Ascending aorta (tissue), 2 donors: Measurements from ENCODE around the gene STXBP6. TPM values are rescaled to one million over a fixed set of nuclear protein-coding genes. Genes with fewer than 3 reads are reported as not detected.

Experiments
- DNase-seq, 2 donors: peaks; one replicate each; pipeline ENCODE4 v3.0.0-alpha.2; 2019; ENCODE audit warnings: low spot score in 2 of 2
- H3K27ac ChIP-seq, 2 donors: fragments of 200-600 bp; sonication (generic); one replicate each; pipeline ENCODE4 v1.5.1; 2016 to 2017; ENCODE audit warnings: mild to moderate bottlenecking in 1 of 2
- H3K27me3 ChIP-seq: fragments of 200-600 bp; sonication (generic); one replicate; pipeline ENCODE4 v1.5.1; 2017
- H3K36me3 ChIP-seq, 2 donors: fragments of 200-600 bp; sonication (generic); one replicate each; pipeline ENCODE4 v1.5.1; 2016
- H3K4me1 ChIP-seq, 2 donors: fragments of 200-600 bp; sonication (generic); one replicate each; pipeline ENCODE4 v1.5.1; 2016 to 2017; ENCODE audit warnings: mild to moderate bottlenecking in 1 of 2
- H3K4me3 ChIP-seq, 2 donors: fragments of 200-600 bp; sonication (generic); one replicate each; pipeline ENCODE4 v1.5.1; 2016 to 2017; ENCODE audit warnings: mild to moderate bottlenecking in 1 of 2
- H3K9me3 ChIP-seq, 2 donors: fragments of 200-600 bp; sonication (generic); one replicate each; pipeline ENCODE4 v1.5.1; 2016
- CTCF ChIP-seq, 3 experiments: fragments of 200-600 bp in 2 of 3; fragments of 450-650 bp in 1 of 3; sonication (generic) in 2 of 3; IDR thresholded peaks; one replicate each; pipeline ENCODE4 v1.5.1; 2016 to 2019; ENCODE audit warnings: antibody characterized with exemption in 3 of 3, mild to moderate bottlenecking in 1 of 3, moderate library complexity in 1 of 3
- intact Hi-C: fragments of 100-400 bp; cut with DNase I; formaldehyde crosslinking; loops from one replicate; pipeline ENCODE4 v1.15.1; 2023
- total RNA-seq: library from RNA; depleted of rRNA; stranded (reverse); fragments of >200 nt; gene quantifications from one replicate; pipeline ENCODE4 v1.1.0, GENCODE V29; 2016

Gene STXBP6
- total RNA-seq, 1 donor from 2014 or later, result 0.21 TPM

GRCh38 chr14:24845851-24846250, 204.1 kb downstream of the STXBP6 start:
- TF ChIP-seq CTCF (IDR thresholded peaks at IDR 0.05), result no peak
- intact Hi-C loops, result no loop called here
- H3K36me3 ChIP-seq, result no peaks in the 10 kb centered on the region

GRCh38 chr14:24844011-24844410, 205.9 kb downstream of the STXBP6 start:
- DNase-seq, result no peak
- Histone ChIP-seq H3K4me3 (no peak overlapping the region), H3K27ac (no peak overlapping the region), H3K27me3 (no peaks in the 10 kb centered on the region), H3K36me3 (no peaks in the 10 kb centered on the region), H3K4me1 (no peaks in the 10 kb centered on the region), H3K9me3 (no peaks in the 10 kb centered on the region)
- intact Hi-C loops, result no loop called here
- no peak for TF ChIP-seq CTCF (IDR thresholded peaks at IDR 0.05)

More at GRCh38 chr14:24845851-24846250, 204.1 kb downstream of the STXBP6 start:
- Histone ChIP-seq H3K4me1 (no peaks in the 10 kb centered on the region), H3K9me3 (no peaks in the 10 kb centered on the region), H3K27me3 (no peaks in the 10 kb centered on the region), H3K4me3 (no peak overlapping the region), H3K27ac (no peak overlapping the region)
- no peak for DNase-seq

DNA sequence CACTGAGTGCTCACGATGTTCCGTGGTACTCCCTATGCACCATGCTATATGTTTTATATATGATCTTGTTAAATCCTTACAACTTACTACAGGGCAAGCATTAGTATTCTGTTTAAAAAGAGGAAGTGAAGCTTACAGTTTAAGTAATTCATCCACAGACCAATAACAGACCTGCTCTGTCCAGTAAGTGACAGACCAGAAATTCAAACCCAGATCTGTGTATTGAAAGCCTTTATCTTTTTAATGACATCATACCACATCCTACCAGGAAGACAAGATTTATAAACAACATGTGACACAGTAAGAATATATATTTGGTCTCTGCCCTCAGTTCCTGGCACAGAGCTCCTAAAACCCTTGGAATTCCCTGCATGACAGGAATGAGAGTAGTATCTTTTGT, 206.5 kb downstream of the STXBP6 start:
- H3K4me3 ChIP-seq, result no peak overlapping the region
- no peaks in the 10 kb centered on the region for H3K36me3 ChIP-seq
- no peaks in the 10 kb centered on the region for H3K27me3 ChIP-seq
- no peak for TF ChIP-seq CTCF (IDR thresholded peaks at IDR 0.05)
- H3K9me3 ChIP-seq, result no peaks in the 10 kb centered on the region
- intact Hi-C loops, result no loop called here
- no peak for DNase-seq
- no peaks in the 10 kb centered on the region for H3K4me1 ChIP-seq
- H3K27ac ChIP-seq, result no peak overlapping the region

- Histone ChIP-seq H3K27ac (no peak overlapping the region), H3K36me3 (no peaks in the 10 kb centered on the region), H3K4me1 (no peaks in the 10 kb centered on the region), H3K9me3 (no peaks in the 10 kb centered on the region), H3K4me3 (no peak overlapping the region), H3K27me3 (no peaks in the 10 kb centered on the region)
- intact Hi-C loops, result no loop called here
- no peak for DNase-seq
- no peak for TF ChIP-seq CTCF (IDR thresholded peaks at IDR 0.05)
Measured at GRCh38 chr14:24840204-24840893, 209.6 kb downstream of the STXBP6 start.

GRCh38 chr14:24839617-24840203, 210.2 kb downstream of the STXBP6 start:
- Histone ChIP-seq H3K4me3 (no peak overlapping the region), H3K36me3 (no peaks in the 10 kb centered on the region), H3K4me1 (no peaks in the 10 kb centered on the region), H3K9me3 (no peaks in the 10 kb centered on the region), H3K27me3 (no peaks in the 10 kb centered on the region), H3K27ac (no peak overlapping the region)
- intact Hi-C loops, result no loop called here
- no peak for DNase-seq
- no peak for TF ChIP-seq CTCF (IDR thresholded peaks at IDR 0.05)
